ENCODE data around the gene RSPRY1.
"Not testable (repeated sequence)": the region's sequence is repeated elsewhere in the genome, so short reads cannot be mapped to it uniquely, and the experiment has no call there.

The RSPRY1 gene

DNA sequence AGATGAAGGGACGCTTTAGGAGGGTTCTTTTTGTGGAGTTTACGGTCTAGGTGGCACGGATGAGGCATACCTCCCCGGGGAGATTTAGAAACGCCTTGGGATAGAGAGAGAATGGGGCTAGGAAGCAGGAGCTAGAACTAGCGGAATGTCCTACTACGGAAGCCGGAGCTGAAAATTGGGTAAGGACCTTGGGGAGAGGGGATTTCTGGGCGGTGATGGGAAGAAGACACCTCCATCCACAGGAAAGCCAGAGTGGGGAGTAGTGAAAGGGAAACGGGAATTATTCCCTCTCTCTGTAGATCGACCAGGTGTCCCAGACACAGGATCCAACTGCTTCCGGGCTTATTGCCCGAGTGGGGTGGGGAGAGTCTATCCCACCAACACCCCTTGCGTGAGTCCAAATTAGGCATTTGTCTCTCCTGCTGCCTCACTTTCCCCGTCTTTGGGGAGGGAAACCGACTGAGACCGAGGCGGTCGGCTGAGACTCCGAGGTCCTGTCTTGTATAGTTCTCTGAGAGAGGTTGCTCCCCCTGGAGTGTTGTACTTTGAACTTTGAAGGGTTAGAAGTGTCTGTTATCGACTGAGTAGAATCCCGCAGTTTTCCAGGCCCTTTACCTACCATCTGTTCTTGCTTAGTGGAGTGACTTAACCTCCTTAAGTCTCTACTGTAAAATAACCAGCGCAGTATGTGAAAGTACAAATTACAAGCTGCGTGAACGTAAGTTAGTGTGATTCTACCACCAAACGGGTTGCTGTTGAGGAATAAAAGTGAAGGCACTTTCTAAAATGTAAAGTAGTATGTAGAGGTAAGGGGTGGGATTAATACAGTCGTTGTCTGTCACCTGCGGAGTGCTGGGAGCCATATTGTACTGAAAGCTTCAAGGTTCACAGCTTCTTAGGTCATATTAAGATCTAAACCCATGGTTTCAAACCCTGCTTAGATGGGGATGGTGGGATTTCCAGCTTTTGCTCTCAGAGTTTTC lies 1.0 kb downstream of the RSPRY1 start:
- peak; percentile 38 for DNase-seq

DNA sequence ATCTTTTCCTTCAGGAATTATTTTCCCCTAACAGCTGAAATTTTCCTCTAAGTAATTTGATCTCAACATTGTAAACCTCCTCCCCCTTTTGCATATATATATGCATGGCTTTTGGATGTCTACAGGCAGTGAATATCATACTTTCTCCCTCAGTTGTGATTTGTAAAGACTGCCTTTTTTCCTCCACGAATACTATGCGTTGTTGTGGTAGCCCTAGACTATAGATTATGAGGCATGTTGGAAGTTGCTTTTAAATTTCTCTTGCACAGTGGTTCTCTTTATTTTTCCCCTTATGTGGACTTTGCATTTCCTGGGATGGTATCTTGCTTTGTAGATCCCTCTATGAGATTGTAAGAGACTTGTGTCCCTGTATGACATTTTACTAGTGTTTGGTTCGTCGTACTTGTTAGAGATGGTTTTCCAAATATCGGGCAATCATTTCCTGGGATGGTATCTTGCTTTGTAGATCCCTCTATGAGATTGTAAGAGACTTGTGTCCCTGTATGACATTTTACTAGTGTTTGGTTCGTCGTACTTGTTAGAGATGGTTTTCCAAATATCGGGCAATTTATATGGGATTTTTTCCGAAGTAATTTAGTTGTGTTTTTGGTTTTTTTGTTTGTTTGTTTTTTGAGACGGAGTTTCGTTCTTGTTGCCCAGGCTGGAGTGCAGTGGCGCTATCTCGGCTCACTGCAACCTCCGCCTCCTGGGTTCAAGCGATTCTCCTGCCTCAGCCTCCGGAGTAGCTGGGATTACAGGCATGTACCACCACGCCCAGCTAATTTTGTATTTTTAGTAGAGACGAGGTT lies 2.0 kb downstream of the RSPRY1 start:
- DNase-seq: not testable (repeated sequence)

- no peak for DNase-seq
These were observed 2.5 kb downstream of the RSPRY1 start for GRCh38 chr16:57188711-57189002.

GRCh38 chr16:57189527-57189926 lies 3.4 kb downstream of the RSPRY1 start:
- DNase-seq: not testable (repeated sequence)

GRCh38 chr16:57190136-57190535 lies 4.0 kb downstream of the RSPRY1 start:
- DNase-seq: no peak

DNA sequence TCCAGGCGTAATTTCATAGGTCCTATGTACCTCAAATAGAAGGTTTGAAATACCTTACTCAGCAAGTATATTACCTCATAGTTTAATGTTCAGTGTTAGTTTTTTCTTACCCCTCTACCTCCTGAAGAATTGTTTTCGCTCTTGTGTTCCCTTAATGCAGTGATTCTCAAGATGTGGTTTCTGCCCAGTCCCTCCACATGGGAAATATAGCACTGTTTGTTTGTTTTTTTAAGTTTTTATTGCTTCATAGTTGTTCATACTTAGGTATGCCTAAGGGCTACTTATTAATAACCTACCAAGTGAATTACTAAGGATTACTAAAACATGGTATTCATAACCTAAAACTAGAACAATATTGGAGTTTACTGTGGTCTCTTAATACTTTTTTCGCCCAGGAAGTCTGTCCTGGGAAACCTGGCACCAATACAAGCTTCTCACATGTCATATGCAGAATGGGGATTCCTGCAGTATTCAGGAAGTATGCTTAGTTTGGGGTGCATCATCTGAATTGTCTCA lies 5.0 kb downstream of the RSPRY1 start:
- DNase-seq: no peak

- no peak for DNase-seq
These were observed 6.0 kb downstream of the RSPRY1 start for GRCh38 chr16:57192146-57192545.

DNA sequence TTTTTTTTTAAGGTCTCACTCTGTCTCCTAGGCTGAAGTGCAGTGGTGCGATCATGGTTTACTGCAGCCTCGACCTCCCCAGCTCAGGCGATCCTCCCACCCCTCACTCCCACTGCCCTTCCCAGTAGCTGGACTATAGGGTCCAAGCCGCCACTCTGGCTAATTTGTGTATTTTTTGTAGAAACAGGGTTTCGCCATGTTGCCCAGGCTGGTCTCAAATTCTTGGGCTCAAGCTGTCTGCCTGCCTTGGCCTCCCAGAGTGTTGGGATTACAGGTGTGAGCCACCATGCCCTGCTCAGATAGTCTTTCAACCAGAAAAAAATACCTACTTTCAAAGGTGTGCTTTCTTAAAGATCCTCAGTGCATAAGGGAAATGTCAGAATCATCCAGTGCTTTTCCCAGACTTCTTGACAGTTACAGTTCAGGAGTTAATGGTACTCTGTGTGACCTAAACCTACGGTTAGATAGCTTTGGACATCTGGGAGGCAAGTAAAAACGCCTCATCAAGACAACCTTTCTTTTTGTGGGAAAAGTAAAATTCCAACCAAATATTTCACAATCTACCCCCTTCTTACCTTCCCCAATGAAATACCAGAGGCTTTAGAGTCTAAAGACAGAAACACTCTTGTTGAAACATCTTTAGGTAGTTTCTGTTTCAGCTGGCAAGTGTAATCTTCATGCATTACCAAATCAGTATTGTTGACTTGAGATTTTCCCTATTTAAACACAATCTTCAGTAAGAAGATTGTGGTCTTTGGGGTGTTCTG lies 6.8 kb downstream of the RSPRY1 start:
- no peak for DNase-seq

DNA sequence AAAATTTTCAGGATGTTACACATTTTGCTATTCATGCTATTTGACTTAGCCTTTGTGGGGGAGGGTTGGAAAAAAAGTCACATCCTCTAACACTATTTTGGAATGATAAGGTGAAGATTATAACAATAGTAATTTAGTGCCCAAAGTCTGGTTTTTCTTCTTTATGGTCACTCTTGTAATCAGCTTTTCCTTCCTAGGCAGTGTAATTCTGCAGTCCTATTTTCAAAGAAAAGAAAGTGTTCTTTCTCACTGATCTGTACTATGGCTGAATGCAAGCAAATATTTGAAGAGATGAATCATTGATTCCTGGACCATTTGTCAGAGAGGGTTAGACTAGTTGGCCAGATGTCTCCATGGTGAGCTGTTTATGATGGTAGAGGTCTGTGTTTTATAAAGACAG lies 8.4 kb downstream of the RSPRY1 start:
- no peak for DNase-seq

- no peak for DNase-seq
These were observed 10.2 kb downstream of the RSPRY1 start for GRCh38 chr16:57196286-57196685.

- DNase-seq: no peak
These were observed 10.6 kb downstream of the RSPRY1 start for GRCh38 chr16:57196753-57197152.

GRCh38 chr16:57200321-57200720 lies 14.2 kb downstream of the RSPRY1 start:
- not testable (repeated sequence) for DNase-seq

DNA sequence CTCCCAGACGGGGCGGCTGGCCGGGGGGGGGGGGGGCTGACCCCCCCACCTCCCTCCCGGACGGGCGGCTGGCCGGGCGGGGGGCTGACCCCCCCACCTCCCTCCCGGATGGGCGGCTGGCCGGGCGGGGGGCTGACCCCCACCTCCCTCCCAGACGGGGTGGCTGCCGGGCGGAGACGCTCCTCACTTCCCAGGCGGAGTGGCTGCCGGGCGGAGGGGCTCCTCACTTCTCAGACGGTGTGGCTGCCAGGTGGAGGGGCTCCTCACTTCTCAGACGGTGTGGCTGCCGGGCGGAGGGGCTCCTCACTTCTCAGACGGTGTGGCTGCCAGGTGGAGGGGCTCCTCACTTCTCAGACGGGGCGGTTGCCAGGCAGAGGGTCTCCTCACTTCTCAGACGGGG lies 14.8 kb downstream of the RSPRY1 start:
- DNase-seq: not testable (repeated sequence)

DNA sequence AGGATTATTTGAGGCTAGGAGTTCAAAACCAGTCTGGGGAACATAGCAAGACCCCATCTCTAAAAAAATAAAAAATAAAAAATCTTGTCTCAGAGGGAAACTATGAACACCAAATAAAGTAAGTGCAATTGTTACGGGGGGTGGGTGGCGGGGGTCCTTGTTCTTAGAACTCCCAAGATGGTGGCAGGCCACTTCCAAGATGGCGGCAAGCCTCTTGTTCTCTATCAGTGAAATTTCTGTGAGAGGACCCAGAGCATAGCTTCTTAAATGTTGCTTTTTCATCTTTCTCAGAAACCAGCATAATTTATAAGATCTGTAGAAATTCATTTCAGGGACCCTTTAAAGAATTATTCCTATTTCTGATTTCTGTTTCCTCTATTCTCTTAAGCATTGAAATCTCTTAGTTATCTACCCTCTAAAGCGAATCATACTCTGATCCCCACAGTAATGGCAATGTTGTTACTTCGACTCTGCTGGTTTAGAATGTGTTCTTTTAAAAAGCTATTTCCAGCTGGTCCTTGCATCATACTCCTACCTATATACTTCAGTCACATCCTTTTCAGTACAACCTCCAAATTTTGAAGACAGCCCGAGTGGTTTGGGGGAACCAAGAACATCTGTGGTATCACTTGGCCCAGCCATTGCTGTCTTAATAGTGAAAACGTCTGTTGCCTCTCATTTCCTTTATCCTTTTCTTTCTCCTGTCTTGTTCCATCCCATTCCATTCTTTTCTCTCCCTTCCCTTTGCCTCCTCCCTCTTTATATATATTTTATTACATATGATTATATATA lies 16.2 kb downstream of the RSPRY1 start:
- no peak for DNase-seq

GRCh38 chr16:57203451-57203850 lies 17.3 kb downstream of the RSPRY1 start:
- no peak for DNase-seq

GRCh38 chr16:57204675-57205074 lies 18.5 kb downstream of the RSPRY1 start:
- no peak for DNase-seq

DNA sequence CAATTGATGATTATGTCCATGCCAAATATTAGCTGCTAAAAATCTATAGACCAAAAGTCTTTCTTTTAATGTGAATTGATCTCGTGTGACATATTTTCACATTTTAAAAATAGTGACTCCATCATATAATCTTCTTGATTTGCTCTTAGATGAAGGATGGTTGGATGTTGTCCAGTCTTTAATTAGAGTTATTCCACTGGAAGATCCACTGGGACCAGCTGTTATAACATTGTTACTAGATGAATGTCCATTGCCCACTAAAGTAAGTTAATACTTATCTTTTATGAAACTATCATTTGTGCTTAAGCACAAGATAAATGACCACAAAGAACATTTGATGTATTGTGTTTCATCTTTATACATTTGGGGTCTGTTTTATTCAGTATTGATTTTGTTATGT lies 22.8 kb downstream of the RSPRY1 start:
- DNase-seq: no peak

DNA sequence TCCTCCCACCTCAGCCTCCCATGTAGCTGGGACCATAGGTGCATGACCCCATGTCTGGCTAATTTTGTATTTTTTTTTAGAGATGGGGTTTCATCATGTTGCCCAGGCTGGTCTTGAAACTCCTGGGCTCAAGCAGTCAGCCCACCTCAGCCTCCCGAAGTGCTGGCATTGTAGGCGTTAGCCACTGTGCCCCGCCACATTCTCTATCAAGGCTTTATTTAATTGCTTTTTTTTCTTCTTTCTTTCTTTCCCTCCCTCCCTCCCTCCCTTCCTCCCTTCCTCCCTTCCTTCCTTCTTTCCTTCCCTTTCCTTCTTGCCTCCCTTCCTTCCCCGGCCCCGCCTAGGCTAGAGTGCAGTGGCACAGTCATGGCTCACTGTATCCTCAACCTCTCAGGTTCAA lies 23.7 kb downstream of the RSPRY1 start:
- no peak for DNase-seq

- no peak for DNase-seq
These were observed 27.3 kb downstream of the RSPRY1 start for GRCh38 chr16:57213462-57213861.

DNA sequence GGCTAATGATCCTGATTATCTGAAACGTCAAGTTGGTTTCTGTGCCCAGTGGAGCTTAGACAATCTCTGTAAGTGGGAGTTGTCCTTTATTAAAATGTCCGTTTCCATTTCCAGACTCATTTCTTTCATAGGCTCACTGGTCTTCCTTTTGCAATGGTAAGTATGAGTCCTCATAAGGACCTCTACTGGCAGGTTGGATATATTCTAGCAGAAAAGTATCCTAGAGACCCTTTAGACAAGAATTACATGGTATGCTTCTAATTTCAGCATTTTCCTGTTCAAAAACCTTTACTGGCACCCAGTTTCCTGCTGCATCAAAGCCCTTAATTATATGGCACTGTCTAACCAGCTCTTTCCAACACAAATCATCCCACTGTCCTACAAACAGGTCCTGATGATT lies 30.8 kb downstream of the RSPRY1 start:
- DNase-seq: no peak

- DNase-seq: no peak
These were observed 36.9 kb downstream of the RSPRY1 start for GRCh38 chr16:57223057-57223456.

DNA sequence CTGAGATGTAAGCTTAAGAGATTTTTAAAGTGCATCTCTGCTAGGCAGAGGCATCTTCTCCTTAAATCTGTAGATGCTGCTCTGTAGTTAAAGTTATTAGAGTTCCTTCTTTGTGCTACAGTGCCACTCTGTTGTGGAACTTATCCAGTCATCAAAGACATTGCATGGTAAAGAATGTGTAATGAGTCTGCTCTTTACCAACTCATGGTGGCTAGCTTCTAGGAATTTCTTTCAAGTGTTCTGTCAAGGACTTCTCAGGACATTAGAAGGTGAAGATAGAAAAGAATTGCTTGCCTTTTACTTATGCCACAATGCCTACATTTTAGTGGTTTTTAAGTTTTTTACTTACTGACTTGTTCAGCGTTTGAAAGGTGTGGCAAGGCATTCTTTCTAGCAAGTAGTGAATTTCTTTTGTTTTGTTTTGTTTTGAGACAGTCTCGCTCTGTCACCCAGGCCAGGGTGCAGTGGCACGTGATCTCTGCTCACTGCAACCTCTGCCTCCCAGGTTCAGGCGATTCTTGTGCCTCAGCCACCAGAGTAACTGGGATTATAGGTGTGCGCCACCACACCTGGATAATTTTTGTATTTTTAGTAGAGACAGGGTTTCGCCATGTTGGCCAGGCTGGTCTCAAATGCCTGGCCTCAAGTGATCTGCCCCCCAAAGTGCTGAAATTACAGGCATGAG lies 38.7 kb downstream of the RSPRY1 start:
- no peak for DNase-seq
